Parathyroid adenoma (tissue), 2 donors: Measurements from ENCODE around the gene PARD3B.

ENCODE experiments used
- H2AFZ ChIP-seq: fragments of 300-600 bp; sonication (generic); one replicate; pipeline ENCODE4 v1.7.0; 2017; ENCODE audit warnings: antibody characterized with exemption, mild to moderate bottlenecking
- H3K27ac ChIP-seq: fragments of 300-600 bp; sonication (generic); one replicate; pipeline ENCODE4 v1.7.0; 2017
- H3K27me3 ChIP-seq: fragments of 300-600 bp; sonication (generic); one replicate; pipeline ENCODE4 v1.7.0; 2017; ENCODE audit warnings: low read length; ENCODE audit not compliant: control insufficient read depth, insufficient read depth
- H3K36me3 ChIP-seq: fragments of 300-600 bp; sonication (generic); one replicate; pipeline ENCODE4 v1.7.0; 2017; ENCODE audit warnings: low read length; ENCODE audit not compliant: control insufficient read depth, insufficient read depth
- H3K4me1 ChIP-seq: fragments of 300-600 bp; sonication (generic); one replicate; pipeline ENCODE4 v1.7.0; 2017; ENCODE audit warnings: control low read depth
- H3K4me2 ChIP-seq: fragments of 300-600 bp; sonication (generic); one replicate; pipeline ENCODE4 v1.7.0; 2017; ENCODE audit warnings: low read length
- H3K4me3 ChIP-seq: fragments of 300-600 bp; sonication (generic); one replicate; pipeline ENCODE4 v1.7.0; 2017; ENCODE audit warnings: low read depth, low read length
- H3K79me2 ChIP-seq: fragments of 300-600 bp; sonication (generic); one replicate; pipeline ENCODE4 v1.7.0; 2017; ENCODE audit warnings: control low read depth
- H3K9ac ChIP-seq: fragments of 300-600 bp; sonication (generic); one replicate; pipeline ENCODE4 v1.7.0; 2017; ENCODE audit warnings: mild to moderate bottlenecking
- H3K9me3 ChIP-seq: fragments of 300-600 bp; sonication (generic); one replicate; pipeline ENCODE4 v1.7.0; 2017; ENCODE audit warnings: low read length; ENCODE audit not compliant: control insufficient read depth
- CTCF ChIP-seq: fragments of 300-600 bp; sonication (generic); IDR thresholded peaks from one replicate; pipeline ENCODE4 v1.7.0; 2017; ENCODE audit warnings: antibody characterized with exemption, mild to moderate bottlenecking
- donor health status: primary hyperparathyroidism.

PARD3B gene

GRCh38 chr2:204713211-204713610, 167.9 kb downstream of the PARD3B start:
- TF ChIP-seq CTCF: no peak
- no peak overlapping the region for H3K27ac ChIP-seq
- H3K9ac ChIP-seq: no peak overlapping the region
- peaks cover 12% of the 10 kb centered on the region for H3K79me2 ChIP-seq
- H2AFZ ChIP-seq: no peak overlapping the region
- H3K9me3 ChIP-seq: no peaks in the 10 kb centered on the region
- H3K4me3 ChIP-seq: no peak overlapping the region
- H3K4me2 ChIP-seq: no peak overlapping the region
- no peaks in the 10 kb centered on the region for H3K4me1 ChIP-seq
- H3K36me3 ChIP-seq: no peaks in the 10 kb centered on the region
- H3K27me3 ChIP-seq: no peaks in the 10 kb centered on the region

- TF ChIP-seq CTCF: no peak
- no peak overlapping the region for H3K9ac ChIP-seq
- no peak overlapping the region for H3K27ac ChIP-seq
- H3K4me1 ChIP-seq: no peaks in the 10 kb centered on the region
- no peaks in the 10 kb centered on the region for H3K27me3 ChIP-seq
- H3K4me2 ChIP-seq: no peak overlapping the region
- H3K9me3 ChIP-seq: no peaks in the 10 kb centered on the region
- H2AFZ ChIP-seq: no peak overlapping the region
- H3K36me3 ChIP-seq: no peaks in the 10 kb centered on the region
- no peak overlapping the region for H3K4me3 ChIP-seq
- H3K79me2 ChIP-seq: peaks cover 12% of the 10 kb centered on the region
Measured at GRCh38 chr2:204715361-204715760, 170.1 kb downstream of the PARD3B start.

GRCh38 chr2:204717591-204717990, 172.3 kb downstream of the PARD3B start:
- Histone ChIP-seq H2AFZ (no peak overlapping the region), H3K4me3 (no peak overlapping the region), H3K27me3 (no peaks in the 10 kb centered on the region), H3K4me1 (no peaks in the 10 kb centered on the region), H3K27ac (no peak overlapping the region), H3K36me3 (no peaks in the 10 kb centered on the region), H3K4me2 (no peak overlapping the region), H3K9me3 (no peaks in the 10 kb centered on the region), H3K9ac (no peak overlapping the region), H3K79me2 (peaks cover 12% of the 10 kb centered on the region)
- TF ChIP-seq CTCF: no peak

GRCh38 chr2:204718607-204719006, 173.3 kb downstream of the PARD3B start:
- H3K4me2 ChIP-seq: no peak overlapping the region
- H3K9ac ChIP-seq: no peak overlapping the region
- H3K4me3 ChIP-seq: no peak overlapping the region
- no peaks in the 10 kb centered on the region for H3K4me1 ChIP-seq
- H3K9me3 ChIP-seq: no peaks in the 10 kb centered on the region
- no peaks in the 10 kb centered on the region for H3K27me3 ChIP-seq
- H3K79me2 ChIP-seq: peaks cover 12% of the 10 kb centered on the region
- no peak overlapping the region for H3K27ac ChIP-seq
- no peaks in the 10 kb centered on the region for H3K36me3 ChIP-seq
- H2AFZ ChIP-seq: no peak overlapping the region
- TF ChIP-seq CTCF: no peak

GRCh38 chr2:204720874-204721273, 175.6 kb downstream of the PARD3B start:
- no peaks in the 10 kb centered on the region for H3K27me3 ChIP-seq
- no peaks in the 10 kb centered on the region for H3K36me3 ChIP-seq
- H3K27ac ChIP-seq: no peak overlapping the region
- H3K4me1 ChIP-seq: no peaks in the 10 kb centered on the region
- no peak overlapping the region for H3K4me3 ChIP-seq
- no peak overlapping the region for H3K9ac ChIP-seq
- H3K4me2 ChIP-seq: no peak overlapping the region
- no peak for TF ChIP-seq CTCF
- no peak overlapping the region for H2AFZ ChIP-seq
- H3K79me2 ChIP-seq: peaks cover 10% of the 10 kb centered on the region
- no peaks in the 10 kb centered on the region for H3K9me3 ChIP-seq
